H9 (cell line): ENCODE data around the gene SLC22A3. TPM values are rescaled to one million over a fixed set of nuclear protein-coding genes. Genes with fewer than 3 reads are reported as not detected.

Source experiments
- DNase-seq: peaks from one replicate; pipeline ENCODE4 v3.0.0-alpha.2; 2017
- H2AFZ ChIP-seq: one replicate; pipeline ENCODE4 v1.6.1; 2013; ENCODE audit warnings: mild to moderate bottlenecking, low read length, control low read depth, moderate library complexity
- H2AK5ac ChIP-seq: 2 replicates; pipeline ENCODE4 v1.6.1; 2013; ENCODE audit warnings: low read length, control low read depth, mixed read lengths; ENCODE audit not compliant: insufficient read length
- H2BK120ac ChIP-seq: one replicate; pipeline ENCODE4 v1.6.1; 2013; ENCODE audit warnings: low read depth, mild to moderate bottlenecking, low read length, control low read depth, inconsistent platforms; ENCODE audit not compliant: poor library complexity, severe bottlenecking
- H2BK12ac ChIP-seq: 2 replicates; pipeline ENCODE4 v1.6.1; 2013; ENCODE audit warnings: low read length, control low read depth, mixed read lengths, low read depth; ENCODE audit not compliant: insufficient read length
- H2BK15ac ChIP-seq: 2 replicates; pipeline ENCODE4 v1.6.1; 2013; ENCODE audit warnings: low read depth, low read length, control low read depth
- H2BK20ac ChIP-seq: one replicate; pipeline ENCODE4 v1.6.1; 2013; ENCODE audit warnings: low read depth, mild to moderate bottlenecking, low read length, control low read depth, inconsistent platforms; ENCODE audit not compliant: poor library complexity, severe bottlenecking
- H2BK5ac ChIP-seq: 2 replicates; pipeline ENCODE4 v1.6.1; 2013; ENCODE audit warnings: low read length, control low read depth, mixed read lengths; ENCODE audit not compliant: insufficient read length
- H3K14ac ChIP-seq: 2 replicates; pipeline ENCODE4 v1.6.1; 2013; ENCODE audit warnings: low read length, control low read depth; ENCODE audit not compliant: insufficient read depth
- H3K18ac ChIP-seq: 2 replicates; pipeline ENCODE4 v1.6.1; 2013; ENCODE audit warnings: low read depth, mild to moderate bottlenecking, mixed read lengths, low read length, control low read depth; ENCODE audit not compliant: insufficient read length
- H3K23ac ChIP-seq: 2 replicates; pipeline ENCODE4 v1.6.1; 2013; ENCODE audit warnings: low read length, control low read depth, mixed read lengths, low read depth; ENCODE audit not compliant: insufficient read length
- H3K23me2 ChIP-seq: 2 replicates; pipeline ENCODE4 v1.6.1; 2013; ENCODE audit warnings: low read depth, mild to moderate bottlenecking, mixed read lengths, low read length, control low read depth; ENCODE audit not compliant: insufficient read length, poor library complexity, severe bottlenecking
- H3K27ac ChIP-seq: 2 replicates; pipeline ENCODE4 v1.5.1; 2013; ENCODE audit warnings: low read length, control low read depth, mixed read lengths, low read depth; ENCODE audit not compliant: insufficient read length
- H3K27me3 ChIP-seq: 2 replicates; pipeline ENCODE4 v1.6.1; 2013; ENCODE audit warnings: low read length, control low read depth, inconsistent platforms; ENCODE audit not compliant: insufficient read depth
- H3K4ac ChIP-seq: 2 replicates; pipeline ENCODE4 v1.6.1; 2013; ENCODE audit warnings: low read depth, mild to moderate bottlenecking, control low read depth, inconsistent platforms, low read length, moderate library complexity
- H3K4me1 ChIP-seq: 2 replicates; pipeline ENCODE4 v1.6.1; 2013; ENCODE audit warnings: low read length, control low read depth, inconsistent platforms; ENCODE audit not compliant: insufficient read depth
- H3K4me2 ChIP-seq: 2 replicates; pipeline ENCODE4 v1.6.1; 2013; ENCODE audit warnings: low read length, control low read depth, mixed read lengths; ENCODE audit not compliant: insufficient read length, insufficient read depth
- H3K56ac ChIP-seq: 2 replicates; pipeline ENCODE4 v1.6.1; 2013; ENCODE audit warnings: low read depth, mild to moderate bottlenecking, mixed read lengths, low read length, control low read depth; ENCODE audit not compliant: insufficient read length
- H3K79me1 ChIP-seq: 2 replicates; pipeline ENCODE4 v1.6.1; 2013; ENCODE audit warnings: low read depth, mild to moderate bottlenecking, moderate library complexity, low read length, control low read depth, inconsistent platforms; ENCODE audit not compliant: insufficient read depth, poor library complexity, severe bottlenecking
- H3K79me2 ChIP-seq: 2 replicates; pipeline ENCODE4 v1.6.1; 2013; ENCODE audit warnings: low read length, control low read depth, inconsistent platforms; ENCODE audit not compliant: insufficient read depth
- H3K9ac ChIP-seq: 2 replicates; pipeline ENCODE4 v1.6.1; 2013; ENCODE audit warnings: low read length, control low read depth, mixed read lengths; ENCODE audit not compliant: insufficient read length; ENCODE audit errors: extremely low read depth
- H3K9me3 ChIP-seq: one replicate; pipeline ENCODE4 v1.6.1; 2013; ENCODE audit warnings: low read depth, low read length, inconsistent platforms; ENCODE audit not compliant: control insufficient read depth
- H3T11ph ChIP-seq: one replicate; pipeline ENCODE4 v1.6.1; 2013; ENCODE audit warnings: mild to moderate bottlenecking, low read length, control low read depth, inconsistent platforms
- H4K20me1 ChIP-seq: one replicate; pipeline ENCODE4 v1.6.1; 2013; ENCODE audit not compliant: control insufficient read depth, insufficient read length, insufficient read depth
- H4K5ac ChIP-seq: 2 replicates; pipeline ENCODE4 v1.6.1; 2013; ENCODE audit warnings: low read depth, mild to moderate bottlenecking, mixed read lengths, low read length, control low read depth; ENCODE audit not compliant: insufficient read length
- H4K8ac ChIP-seq: replicated peaks from 2 replicates; pipeline ENCODE4 v1.6.1; 2013; ENCODE audit warnings: low read length, control low read depth, mixed read lengths, low read depth; ENCODE audit not compliant: insufficient read length
- H4K91ac ChIP-seq: 2 replicates; pipeline ENCODE4 v1.6.1; 2013; ENCODE audit warnings: low read depth, mild to moderate bottlenecking, moderate library complexity, mixed read lengths, low read length, control low read depth; ENCODE audit not compliant: insufficient read length
- H3K27ac Mint-ChIP-seq, 3 experiments: 2 replicates in 2 of 3; 3 replicates in 1 of 3; pipeline ENCODE4 v1.8.0; 2020 to 2021; ENCODE audit warnings: mixed read lengths in 3 of 3, mild to moderate bottlenecking in 1 of 3, moderate library complexity in 1 of 3
- H3K27me3 Mint-ChIP-seq: 2 replicates; pipeline ENCODE4 v1.8.0; 2021; ENCODE audit warnings: low read depth, mild to moderate bottlenecking, moderate library complexity, mixed read lengths
- H3K36me3 Mint-ChIP-seq, 3 experiments: 2 replicates in 2 of 3; 3 replicates in 1 of 3; pipeline ENCODE4 v1.8.0; 2020 to 2021; ENCODE audit warnings: low read depth in 3 of 3, mixed read lengths in 3 of 3; ENCODE audit not compliant: insufficient read depth in 1 of 3
- H3K4me1 Mint-ChIP-seq, 2 experiments: 2 replicates each; pipeline ENCODE4 v1.8.0; 2020; ENCODE audit warnings: mixed read lengths in 2 of 2
- H3K4me3 Mint-ChIP-seq, 2 experiments: 2 replicates in 1 of 2; 3 replicates in 1 of 2; pipeline ENCODE4 v1.8.0; 2020 to 2021; ENCODE audit warnings: mild to moderate bottlenecking in 2 of 2, mixed read lengths in 2 of 2, moderate library complexity in 1 of 2
- H3K9me3 Mint-ChIP-seq, 2 experiments: 2 replicates in 1 of 2; 3 replicates in 1 of 2; pipeline ENCODE4 v1.8.0; 2020; ENCODE audit warnings: mild to moderate bottlenecking in 2 of 2, mixed read lengths in 2 of 2, moderate library complexity in 1 of 2
- WGBS: extraction: QIAGEN DNeasy Blood & Tissue Kit; methylation state at CpG from one replicate; pipeline ENCODE4 v1.1.7; 2013; ENCODE audit warnings: missing lambda C conversion rate, low lambda C conversion rate, mixed read lengths; ENCODE audit not compliant: insufficient read length; ENCODE audit errors: extremely low coverage; 5-methylcytosine and 5-hydroxymethylcytosine counted together
- total RNA-seq: library from RNA; stranded (reverse); gene quantifications from 2 replicates; pipeline ENCODE4 v1.2.1, GENCODE V29; 2021
- TF ChIP-seq, protein P1 (sequence below): fragments of 200-600 bp; sonication (generic); conservative IDR thresholded peaks from 3 replicates; pipeline ENCODE4 v1.8.0; 2021; ENCODE audit warnings: antibody characterized with exemption, mild to moderate bottlenecking

The SLC22A3 gene
- total RNA-seq, 1 experiment from 2014 or later = 2.7 TPM

DNA sequence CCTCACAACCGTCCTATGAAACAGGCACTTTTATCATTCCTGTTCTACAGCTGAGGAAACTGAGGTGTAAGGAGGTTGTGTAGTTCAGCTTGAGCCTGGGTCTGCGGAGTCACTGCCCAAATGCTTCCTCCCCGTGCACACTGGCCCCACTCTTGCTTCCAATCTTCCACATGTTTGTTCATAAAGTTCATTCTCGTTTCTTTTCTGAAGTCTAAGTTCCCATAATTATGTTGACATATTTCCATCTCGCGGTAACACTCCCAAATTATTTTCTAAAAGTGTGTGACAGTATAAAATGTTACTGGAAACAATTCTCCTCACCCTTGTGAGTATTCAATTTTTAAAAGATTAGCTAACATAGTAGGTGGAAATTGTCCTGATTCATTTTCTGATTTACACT is 106.9 kb downstream of the SLC22A3 start:
- TF ChIP-seq, protein P1, sequence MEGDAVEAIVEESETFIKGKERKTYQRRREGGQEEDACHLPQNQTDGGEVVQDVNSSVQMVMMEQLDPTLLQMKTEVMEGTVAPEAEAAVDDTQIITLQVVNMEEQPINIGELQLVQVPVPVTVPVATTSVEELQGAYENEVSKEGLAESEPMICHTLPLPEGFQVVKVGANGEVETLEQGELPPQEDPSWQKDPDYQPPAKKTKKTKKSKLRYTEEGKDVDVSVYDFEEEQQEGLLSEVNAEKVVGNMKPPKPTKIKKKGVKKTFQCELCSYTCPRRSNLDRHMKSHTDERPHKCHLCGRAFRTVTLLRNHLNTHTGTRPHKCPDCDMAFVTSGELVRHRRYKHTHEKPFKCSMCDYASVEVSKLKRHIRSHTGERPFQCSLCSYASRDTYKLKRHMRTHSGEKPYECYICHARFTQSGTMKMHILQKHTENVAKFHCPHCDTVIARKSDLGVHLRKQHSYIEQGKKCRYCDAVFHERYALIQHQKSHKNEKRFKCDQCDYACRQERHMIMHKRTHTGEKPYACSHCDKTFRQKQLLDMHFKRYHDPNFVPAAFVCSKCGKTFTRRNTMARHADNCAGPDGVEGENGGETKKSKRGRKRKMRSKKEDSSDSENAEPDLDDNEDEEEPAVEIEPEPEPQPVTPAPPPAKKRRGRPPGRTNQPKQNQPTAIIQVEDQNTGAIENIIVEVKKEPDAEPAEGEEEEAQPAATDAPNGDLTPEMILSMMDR = no peak
- Histone ChIP-seq H4K91ac (no peak overlapping the region), H2BK15ac (no peak overlapping the region), H3K23me2 (no peaks in the 10 kb centered on the region), H3K9me3 (no peaks in the 10 kb centered on the region), H3K27me3 (no peaks in the 10 kb centered on the region), H3K56ac (no peak overlapping the region), H2AFZ (no peak overlapping the region), H2AK5ac (no peak overlapping the region), H2BK120ac (no peak overlapping the region), H4K8ac (no peak overlapping the region), H3K4me2 (no peak overlapping the region), H3K23ac (no peak overlapping the region), H3K14ac (no peak overlapping the region), H3K27ac (no peak overlapping the region), H3K9ac (no peak overlapping the region), H3K4ac (no peak overlapping the region), H3K4me1 (no peaks in the 10 kb centered on the region), H3K79me2 (no peaks in the 10 kb centered on the region), H4K20me1 (peaks cover 2% of the 10 kb centered on the region), H3K79me1 (no peaks in the 10 kb centered on the region), H2BK5ac (no peak overlapping the region), H2BK20ac (no peak overlapping the region), H4K5ac (no peak overlapping the region), H3T11ph (no peak overlapping the region), H3K18ac (no peak overlapping the region), H2BK12ac (no peak overlapping the region)
- no peak overlapping the region for H3K4me3 Mint-ChIP-seq
- peaks cover 3% of the 10 kb centered on the region for H3K27me3 Mint-ChIP-seq
- peaks cover 0 to 5% (median 3%) of the 10 kb centered on the region in 3 experiments; a peak in 3 of 7 replicates for H3K36me3 Mint-ChIP-seq
- no CpG with 5 or more reads among the region's 6 CpGs for WGBS
- no peak for DNase-seq
- no peak overlapping the region for H3K27ac Mint-ChIP-seq
- peaks cover 0 to 8% of the 10 kb centered on the region in 2 experiments; a peak in 2 of 4 replicates for H3K4me1 Mint-ChIP-seq
- H3K9me3 Mint-ChIP-seq = peaks cover 0 to 5% of the 10 kb centered on the region in 2 experiments; a peak in 2 of 5 replicates
